HEK293 (cell line): ENCODE data around the gene PARP1.
A peak's percentile ranks its signal among the peaks of the same experiment; 100 is the strongest.

Experiments
- CTCF ChIP-seq: fragments of 450-650 bp; formaldehyde crosslinking; IDR thresholded peaks from 2 replicates; pipeline ENCODE4 v1.5.1; 2016; ENCODE audit warnings: missing biosample characterization, missing genetic modification characterization
- MZF1 ChIP-seq: fragments of 450-650 bp; formaldehyde crosslinking; IDR thresholded peaks from 2 replicates; pipeline ENCODE4 v1.5.1; 2017; ENCODE audit warnings: missing biosample characterization, missing genetic modification characterization, borderline replicate concordance
- SP7 ChIP-seq: fragments of 450-650 bp; formaldehyde crosslinking; IDR thresholded peaks from 2 replicates; pipeline ENCODE4 v1.5.1; 2016; ENCODE audit warnings: missing biosample characterization, missing genetic modification characterization
- ZNF549 ChIP-seq: fragments of 450-650 bp; IDR thresholded peaks from 2 replicates; pipeline ENCODE4 v1.5.1; 2018; ENCODE audit warnings: missing biosample characterization, missing genetic modification characterization, mild to moderate bottlenecking, inconsistent platforms, moderate library complexity
- ZNF707 ChIP-seq: fragments of 450-650 bp; formaldehyde crosslinking; IDR thresholded peaks from 2 replicates; pipeline ENCODE4 v1.5.1; 2016; ENCODE audit warnings: missing biosample characterization, missing genetic modification characterization
- ZNF777 ChIP-seq: fragments of 450-650 bp; formaldehyde crosslinking; IDR thresholded peaks from 2 replicates; pipeline ENCODE4 v1.5.1; 2017; ENCODE audit warnings: missing biosample characterization, missing genetic modification characterization, borderline replicate concordance

GRCh38 chr1:226403201-226404034 is 4.5 kb downstream of the PARP1 start:
- TF ChIP-seq MZF1 (tag by site-specific recombination) (no peak), ZNF549 (tag by site-specific recombination) (no peak), CTCF (tag by site-specific recombination) (peak; percentile 54; the same call in 1 of the 2 replicates), SP7 (no peak), ZNF707 (no peak), ZNF777 (no peak)
